Measurements from ENCODE around the gene GPR62.
"Not testable (repeated sequence)": the region's sequence is repeated elsewhere in the genome, so short reads cannot be mapped to it uniquely, and the experiment has no call there.

GPR62 gene

GRCh38 chr3:51971350-51971749 lies 16.2 kb downstream of the GPR62 start:
- no peak for DNase-seq

- DNase-seq: no peak
Observed at GRCh38 chr3:51974277-51974962, 19.2 kb downstream of the GPR62 start.

GRCh38 chr3:51974963-51975851 lies 20.0 kb downstream of the GPR62 start, which contains the start of gene ABHD14A:
Gene ABHD14A, plus strand, starts transcription at chr3:51975064. Its CDS starts 72 bp downstream, at chr3:51975136.
- DNase-seq: no peak

- DNase-seq: no peak
Observed at GRCh38 chr3:51975852-51976549, 20.8 kb downstream of the GPR62 start.

- no peak for DNase-seq
Observed at GRCh38 chr3:51977446-51978142, 22.4 kb downstream of the GPR62 start.

GRCh38 chr3:51978143-51978502 lies 22.9 kb downstream of the GPR62 start:
- no peak for DNase-seq

GRCh38 chr3:51980253-51980652 lies 25.1 kb downstream of the GPR62 start:
- DNase-seq: no peak

GRCh38 chr3:51982352-51982837 lies 27.2 kb downstream of the GPR62 start:
- no peak for DNase-seq

GRCh38 chr3:51982838-51983577 lies 27.8 kb downstream of the GPR62 start, which contains the start of gene ACY1:
Gene ACY1, plus strand, starts transcription at chr3:51983535. Its CDS starts 530 bp downstream, at chr3:51984065.
- no peak for DNase-seq

GRCh38 chr3:51983578-51984268 lies 28.5 kb downstream of the GPR62 start:
- DNase-seq: no peak

GRCh38 chr3:51984269-51984647 lies 29.1 kb downstream of the GPR62 start:
- no peak for DNase-seq

GRCh38 chr3:51985063-51985462 lies 29.9 kb downstream of the GPR62 start:
- DNase-seq: no peak

GRCh38 chr3:51986010-51986947 lies 31.1 kb downstream of the GPR62 start:
- DNase-seq: no peak

- no peak for DNase-seq
Observed at GRCh38 chr3:51987568-51987967, 32.4 kb downstream of the GPR62 start.

GRCh38 chr3:51988286-51989146 lies 33.3 kb downstream of the GPR62 start:
- DNase-seq: no peak

GRCh38 chr3:51990501-51990971 lies 35.4 kb downstream of the GPR62 start:
- DNase-seq: not testable (repeated sequence)

- no peak for DNase-seq
Observed at GRCh38 chr3:51992017-51992682, 37.0 kb downstream of the GPR62 start.

GRCh38 chr3:51993657-51994056 lies 38.5 kb downstream of the GPR62 start:
- DNase-seq: not testable (repeated sequence)

Measured in NCI-H1694 treated with DMSO at 0.1 percent for 48 hours (cell line).